Lower lobe of right lung (tissue), 2 donors: Measurements from ENCODE around the gene CD177. TPM values are rescaled to one million over a fixed set of nuclear protein-coding genes. Genes with fewer than 3 reads are reported as not detected.
"Not testable (repeated sequence)": the region's sequence is repeated elsewhere in the genome, so short reads cannot be mapped to it uniquely, and the experiment has no call there.

Experiments
- ATAC-seq, 2 donors: fragments of 200-7000 bp; cut with Tn5 transposase; one replicate each; pipeline ENCODE4 v1.9.1; 2020 to 2022; ENCODE audit warnings: mild to moderate bottlenecking in 2 of 2, moderate library complexity in 2 of 2
- DNase-seq: peaks from one replicate; pipeline ENCODE4 v3.0.0-alpha.2; 2020
- H3K27ac ChIP-seq: fragments of 200-600 bp; one replicate; pipeline ENCODE4 v1.8.0; 2022
- H3K27me3 ChIP-seq: fragments of 200-600 bp; one replicate; pipeline ENCODE4 v1.8.0; 2022; ENCODE audit warnings: low read depth
- H3K36me3 ChIP-seq: fragments of 200-600 bp; one replicate; pipeline ENCODE4 v1.8.0; 2022; ENCODE audit warnings: mild to moderate bottlenecking
- H3K4me1 ChIP-seq: fragments of 200-600 bp; one replicate; pipeline ENCODE4 v1.8.0; 2022
- H3K4me3 ChIP-seq: fragments of 200-600 bp; one replicate; pipeline ENCODE4 v1.8.0; 2022; ENCODE audit warnings: mild to moderate bottlenecking
- H3K9me3 ChIP-seq: fragments of 200-600 bp; one replicate; pipeline ENCODE4 v1.8.0; 2022
- intact Hi-C: fragments of 100-400 bp; cut with DNase I; formaldehyde crosslinking; loops from one replicate; pipeline ENCODE4 v1.11.0; 2022
- total RNA-seq: library from RNA; stranded (reverse); fragmentation: NEBNext Ultra II Directional; extraction: Animal tissue kit (Norgen Biotek cat#: 25700); gene quantifications from one replicate; pipeline ENCODE4 v1.2.1, GENCODE V29; 2021
- TF ChIP-seq, protein P1 (sequence below): fragments of 200-600 bp; IDR thresholded peaks from one replicate; pipeline ENCODE4 v1.8.0; 2022; ENCODE audit warnings: antibody characterized with exemption, mild to moderate bottlenecking
- donor health status: DM: no; HTN: yes; CAD: no; lungs with severe emphysema.

Gene CD177
- total RNA-seq, 1 donor from 2014 or later: 5.7 TPM

DNA sequence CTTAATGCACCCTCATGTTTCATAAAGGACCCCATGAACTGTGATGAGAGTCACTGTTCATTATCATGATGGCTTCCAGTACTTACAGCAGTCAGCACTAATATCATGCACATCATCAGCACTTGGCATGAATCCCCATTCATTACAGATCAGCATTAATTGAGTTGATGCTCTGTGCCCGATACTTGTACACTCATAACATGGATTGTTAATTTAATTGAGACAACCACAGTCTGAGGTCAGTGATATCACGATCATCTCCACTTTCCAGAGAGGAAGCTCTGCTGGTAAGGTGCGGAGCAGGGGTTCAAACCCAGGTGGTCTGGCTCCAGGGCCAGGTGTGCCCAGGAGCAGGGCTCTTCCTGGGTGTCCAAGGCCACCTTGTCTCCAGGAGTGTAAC is 40.0 kb downstream of the CD177 start:
- H3K9me3 ChIP-seq, H3K36me3 ChIP-seq, H3K4me3 ChIP-seq, H3K27ac ChIP-seq, intact Hi-C loops, ATAC-seq, DNase-seq, H3K27me3 ChIP-seq, H3K4me1 ChIP-seq: not testable (repeated sequence)

DNA sequence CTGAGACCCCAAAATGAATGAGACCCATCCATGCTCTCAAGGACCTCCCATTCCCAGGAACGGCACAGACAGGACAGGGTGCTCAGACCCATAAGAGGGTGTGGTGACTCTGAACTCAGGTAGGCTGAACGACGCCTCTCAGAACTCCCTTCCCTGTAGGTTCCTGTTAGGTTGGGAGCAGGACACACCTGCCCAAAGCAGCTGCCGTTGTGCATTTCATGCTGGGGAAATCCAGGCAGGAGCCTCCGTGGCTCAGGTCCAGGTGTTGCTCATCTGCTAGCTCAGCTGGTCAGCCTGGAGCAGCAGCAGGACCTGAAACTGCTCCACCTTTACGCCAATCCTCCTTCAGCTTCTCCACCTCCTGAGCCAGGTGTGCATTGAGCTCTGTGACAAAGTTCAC is 42.1 kb downstream of the CD177 start:
- intact Hi-C loops: no loop called here
- Histone ChIP-seq H3K9me3 (no peaks in the 10 kb centered on the region), H3K36me3 (no peaks in the 10 kb centered on the region), H3K4me3 (no peak overlapping the region), H3K27ac (no peak overlapping the region), H3K4me1 (no peaks in the 10 kb centered on the region), H3K27me3 (peaks cover 3% of the 10 kb centered on the region)
- TF ChIP-seq, protein P1, sequence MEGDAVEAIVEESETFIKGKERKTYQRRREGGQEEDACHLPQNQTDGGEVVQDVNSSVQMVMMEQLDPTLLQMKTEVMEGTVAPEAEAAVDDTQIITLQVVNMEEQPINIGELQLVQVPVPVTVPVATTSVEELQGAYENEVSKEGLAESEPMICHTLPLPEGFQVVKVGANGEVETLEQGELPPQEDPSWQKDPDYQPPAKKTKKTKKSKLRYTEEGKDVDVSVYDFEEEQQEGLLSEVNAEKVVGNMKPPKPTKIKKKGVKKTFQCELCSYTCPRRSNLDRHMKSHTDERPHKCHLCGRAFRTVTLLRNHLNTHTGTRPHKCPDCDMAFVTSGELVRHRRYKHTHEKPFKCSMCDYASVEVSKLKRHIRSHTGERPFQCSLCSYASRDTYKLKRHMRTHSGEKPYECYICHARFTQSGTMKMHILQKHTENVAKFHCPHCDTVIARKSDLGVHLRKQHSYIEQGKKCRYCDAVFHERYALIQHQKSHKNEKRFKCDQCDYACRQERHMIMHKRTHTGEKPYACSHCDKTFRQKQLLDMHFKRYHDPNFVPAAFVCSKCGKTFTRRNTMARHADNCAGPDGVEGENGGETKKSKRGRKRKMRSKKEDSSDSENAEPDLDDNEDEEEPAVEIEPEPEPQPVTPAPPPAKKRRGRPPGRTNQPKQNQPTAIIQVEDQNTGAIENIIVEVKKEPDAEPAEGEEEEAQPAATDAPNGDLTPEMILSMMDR: no peak
- ATAC-seq (no peak), DNase-seq (no peak)

DNA sequence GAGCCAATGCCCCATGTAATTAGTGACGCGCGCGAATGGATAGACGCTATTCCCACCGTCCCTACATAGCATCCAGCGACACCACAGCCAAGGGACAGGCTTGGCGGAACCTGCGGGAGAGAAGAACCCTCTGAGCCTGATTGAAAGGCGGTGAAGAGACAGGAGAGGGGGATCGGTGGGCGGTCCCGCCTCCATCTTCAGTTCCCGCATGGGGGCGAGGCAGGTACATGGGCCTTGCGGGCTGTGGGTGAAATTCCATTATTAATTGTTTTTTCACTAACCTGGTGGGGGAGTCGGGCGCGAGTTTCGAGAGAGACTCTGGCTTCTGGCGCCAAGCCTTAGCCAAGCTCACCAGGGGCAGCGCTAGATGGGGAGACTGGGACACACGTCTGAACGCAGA is 52.8 kb downstream of the CD177 start:
- H3K4me3 ChIP-seq: no peak overlapping the region
- TF ChIP-seq, protein P1: no peak
- no peaks in the 10 kb centered on the region for H3K4me1 ChIP-seq
- H3K9me3 ChIP-seq: no peaks in the 10 kb centered on the region
- ATAC-seq (no peak), DNase-seq (no peak)
- no peaks in the 10 kb centered on the region for H3K36me3 ChIP-seq
- no peaks in the 10 kb centered on the region for H3K27me3 ChIP-seq
- H3K27ac ChIP-seq: no peak overlapping the region
- intact Hi-C loops: no loop called here

- DNase-seq (no peak), ATAC-seq (no peak)
- Histone ChIP-seq H3K4me1 (no peaks in the 10 kb centered on the region), H3K9me3 (no peaks in the 10 kb centered on the region), H3K27ac (no peak overlapping the region), H3K27me3 (no peaks in the 10 kb centered on the region), H3K4me3 (no peak overlapping the region), H3K36me3 (no peaks in the 10 kb centered on the region)
- intact Hi-C loops: no loop called here
- TF ChIP-seq, protein P1: no peak
These were observed 54.0 kb downstream of the CD177 start for GRCh38 chr19:43407416-43408005.

GRCh38 chr19:43408043-43408442 is 54.6 kb downstream of the CD177 start:
- TF ChIP-seq, protein P1: no peak
- no peaks in the 10 kb centered on the region for H3K27me3 ChIP-seq
- ATAC-seq: no peak
- no peak overlapping the region for H3K27ac ChIP-seq
- H3K4me1 ChIP-seq: no peaks in the 10 kb centered on the region
- DNase-seq: no peak
- no peaks in the 10 kb centered on the region for H3K9me3 ChIP-seq
- H3K36me3 ChIP-seq: no peaks in the 10 kb centered on the region
- no peak overlapping the region for H3K4me3 ChIP-seq
- intact Hi-C loops: no loop called here

DNA sequence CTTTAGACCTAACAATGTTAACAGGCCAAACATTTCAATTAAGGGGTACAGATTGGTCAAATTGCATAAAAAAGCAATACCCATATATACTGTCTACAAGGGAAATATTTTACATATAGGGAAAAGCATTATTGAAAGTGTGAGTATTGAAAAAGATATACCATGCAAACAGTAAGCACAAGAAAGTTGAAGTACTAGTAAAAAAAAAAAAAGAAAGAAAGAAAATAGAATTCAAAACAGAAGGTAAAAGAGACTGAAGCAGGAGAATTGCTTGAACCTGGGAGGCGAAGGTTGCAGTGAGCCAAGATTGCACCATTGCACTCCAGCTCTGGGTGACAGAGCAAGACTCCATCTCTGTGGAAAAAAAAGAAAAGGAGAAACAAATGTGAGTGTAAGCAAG is 55.9 kb downstream of the CD177 start:
- H3K4me3 ChIP-seq: no peak overlapping the region
- intact Hi-C loops: no loop called here
- no peaks in the 10 kb centered on the region for H3K27me3 ChIP-seq
- no peaks in the 10 kb centered on the region for H3K9me3 ChIP-seq
- no peaks in the 10 kb centered on the region for H3K36me3 ChIP-seq
- no peak for ATAC-seq
- no peak for DNase-seq
- TF ChIP-seq, protein P1: no peak
- H3K4me1 ChIP-seq: no peaks in the 10 kb centered on the region
- no peak overlapping the region for H3K27ac ChIP-seq
